ENCODE measurements around the gene MADD.

The MADD gene

DNA sequence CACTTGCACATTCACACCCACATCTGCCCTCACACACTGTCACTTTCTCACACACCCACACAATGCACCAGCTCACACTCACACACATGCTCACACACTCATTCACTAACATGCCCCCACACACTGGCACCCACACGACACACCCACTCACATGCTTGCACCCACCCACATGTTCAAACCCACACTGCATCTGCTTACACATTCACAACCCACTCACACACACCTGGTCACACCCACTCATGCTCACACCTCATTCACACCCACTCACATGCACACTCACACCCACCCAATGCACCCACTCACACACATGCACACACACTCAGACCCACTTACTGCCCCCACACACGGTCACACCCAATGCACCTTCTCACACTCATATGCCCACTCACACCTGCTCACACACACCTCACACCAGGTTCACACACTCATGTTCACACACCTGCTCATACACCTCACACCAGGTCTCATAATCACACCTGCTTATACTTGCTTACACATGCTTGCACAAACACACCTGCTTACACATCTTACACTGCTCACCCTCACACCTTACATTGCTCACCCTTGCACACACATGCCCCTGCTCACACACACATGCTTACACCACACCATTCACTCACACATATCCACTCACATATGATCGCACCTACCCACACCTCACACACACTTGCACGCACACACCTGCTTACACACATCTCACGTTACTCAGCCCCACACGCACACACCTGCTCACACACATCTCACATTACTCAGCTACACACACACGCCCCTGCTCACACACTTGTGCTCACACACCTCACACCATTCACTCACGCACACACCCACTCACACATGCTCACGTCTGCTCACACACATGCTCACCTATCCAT lies 86.4 kb downstream of the MADD start:
- FAIRE-seq (no peak), DNase-seq (ENCODE audit: insufficient read length) (no peak)
- no peak for TF ChIP-seq POLR2A (IDR thresholded peaks at IDR 0.05; ENCODE audit: low read depth, low read length)
- TF ChIP-seq POLR2AphosphoS5 (IDR thresholded peaks at IDR 0.05; ENCODE audit: low read depth, low read length) = no peak
- no peak for TF ChIP-seq TAF1 (IDR thresholded peaks at IDR 0.05; ENCODE audit: borderline replicate concordance, low read depth, low read length)

DNA sequence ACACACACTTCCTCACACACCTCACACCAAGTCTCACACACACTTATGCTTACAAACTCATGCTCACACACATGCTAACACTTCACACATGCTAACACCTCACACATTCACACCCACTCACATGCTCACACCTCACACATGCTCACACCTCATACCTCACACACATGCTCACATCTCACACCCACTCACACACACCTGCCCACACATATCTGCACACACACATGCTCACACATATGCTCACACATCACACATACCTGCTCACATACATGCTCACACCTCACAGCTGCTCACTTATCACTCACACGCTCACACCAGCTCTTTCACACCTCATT lies 87.0 kb downstream of the MADD start:
- no peak for TF ChIP-seq TAF1 (IDR thresholded peaks at IDR 0.05; ENCODE audit: borderline replicate concordance, low read depth, low read length)
- peak; percentile 31; the same call in 1 of the 2 replicates for TF ChIP-seq POLR2AphosphoS5 (IDR thresholded peaks at IDR 0.05; ENCODE audit: low read depth, low read length)
- no peak for TF ChIP-seq POLR2A (IDR thresholded peaks at IDR 0.05; ENCODE audit: low read depth, low read length)
- no peak for DNase-seq (ENCODE audit: insufficient read length)
- peak; percentile 86 for FAIRE-seq

DNA sequence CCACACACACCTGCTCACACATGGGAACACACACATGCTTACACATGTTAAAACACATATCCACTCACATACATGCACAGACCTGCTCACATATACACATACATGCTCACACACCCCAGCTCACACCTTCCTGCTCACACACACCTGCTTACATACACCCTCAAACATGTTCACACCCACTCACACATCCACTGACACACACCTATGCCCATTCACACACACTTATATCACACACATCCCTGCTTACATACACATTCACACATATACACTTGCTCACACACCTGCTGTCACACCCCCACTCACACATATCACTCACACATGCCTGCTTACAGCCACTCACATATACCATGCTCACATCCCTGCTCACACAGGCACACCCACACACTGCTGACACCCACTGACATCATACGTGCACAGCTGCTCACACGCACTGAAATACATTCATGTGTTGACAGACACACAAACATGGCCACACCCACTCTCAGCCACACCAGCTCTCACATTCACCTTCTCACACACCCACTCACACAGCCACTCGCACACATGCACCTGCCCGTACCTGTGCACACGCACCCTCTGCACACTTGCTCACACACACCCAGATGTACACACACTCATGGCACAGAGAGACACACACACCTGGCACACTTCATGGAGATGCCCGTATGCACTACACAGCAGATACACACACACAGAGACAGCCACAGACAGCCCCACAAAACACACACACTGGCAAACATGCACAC lies 88.2 kb downstream of the MADD start:
- DNase-seq (ENCODE audit: insufficient read length) = no peak
- TF ChIP-seq POLR2AphosphoS5 (IDR thresholded peaks at IDR 0.05; ENCODE audit: low read depth, low read length) = no peak
- peak; percentile 65 for FAIRE-seq

DNA sequence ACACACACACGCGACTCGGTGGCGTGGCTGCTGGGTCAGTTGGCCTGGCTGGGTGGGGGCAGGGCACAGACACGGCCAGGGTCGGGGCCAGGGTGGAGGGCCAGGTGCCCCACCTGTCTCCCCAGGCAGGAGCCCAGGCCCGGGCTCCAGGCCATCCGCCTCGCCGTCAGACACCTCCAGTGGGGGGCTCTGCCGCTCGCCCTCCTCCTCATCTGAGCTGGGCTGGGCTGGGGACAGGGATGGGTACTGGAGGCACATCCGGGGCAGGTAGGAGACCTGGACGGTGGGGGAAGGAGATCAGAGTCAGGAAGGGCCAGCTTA lies 88.8 kb downstream of the MADD start:
- TF ChIP-seq TAF1 (IDR thresholded peaks at IDR 0.05; ENCODE audit: borderline replicate concordance, low read depth, low read length) (no peak), POLR2A (IDR thresholded peaks at IDR 0.05; ENCODE audit: low read depth, low read length) (no peak), POLR2AphosphoS5 (IDR thresholded peaks at IDR 0.05; ENCODE audit: low read depth, low read length) (no peak)
- no peak for FAIRE-seq
- DNase-seq (ENCODE audit: insufficient read length) = no peak

DNA sequence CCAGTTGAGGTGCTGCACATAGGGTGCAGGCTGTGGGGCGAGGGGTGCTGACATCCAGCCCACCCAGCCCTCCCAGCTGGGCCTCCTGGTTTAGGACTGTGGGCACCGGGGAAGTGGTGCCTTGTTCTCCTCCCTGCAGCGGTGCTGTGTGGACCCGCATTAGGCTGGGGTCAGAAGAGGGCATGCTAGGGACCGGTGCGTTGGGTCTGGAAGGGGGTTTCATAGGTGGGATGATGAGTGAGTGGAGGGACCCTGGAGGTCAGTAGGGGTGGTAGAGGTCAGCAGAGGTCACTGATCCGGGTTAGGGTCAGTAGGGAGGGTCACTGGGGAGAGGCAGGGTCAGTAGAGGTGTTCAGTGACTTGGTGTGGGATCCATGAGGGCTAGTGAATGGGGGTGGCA lies 89.2 kb downstream of the MADD start:
- TF ChIP-seq POLR2A (IDR thresholded peaks at IDR 0.05; ENCODE audit: low read depth, low read length) (no peak), TAF1 (IDR thresholded peaks at IDR 0.05; ENCODE audit: borderline replicate concordance, low read depth, low read length) (no peak), POLR2AphosphoS5 (IDR thresholded peaks at IDR 0.05; ENCODE audit: low read depth, low read length) (no peak)
- DNase-seq (ENCODE audit: insufficient read length) (no peak), FAIRE-seq (no peak)

DNA sequence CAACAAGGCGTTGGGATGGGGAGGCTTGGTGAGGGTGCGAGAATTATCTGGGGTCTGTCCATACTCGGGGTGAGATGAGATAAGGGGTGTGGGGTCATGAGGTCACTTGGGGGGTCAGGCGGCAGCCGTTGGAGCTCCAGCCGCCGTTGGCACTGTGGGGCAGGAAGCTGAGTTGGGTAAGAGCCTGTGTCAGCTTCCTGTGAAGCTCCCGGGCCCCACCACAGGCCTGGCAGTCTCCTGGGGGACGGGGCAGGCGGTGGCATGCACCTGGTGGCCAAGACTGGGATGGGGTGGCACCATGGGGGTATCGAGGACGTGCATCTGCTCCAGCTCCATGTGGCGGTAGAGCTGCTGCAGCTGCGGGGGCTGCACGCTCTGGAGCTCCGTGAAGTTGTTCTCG lies 89.7 kb downstream of the MADD start:
- no peak for TF ChIP-seq POLR2AphosphoS5 (IDR thresholded peaks at IDR 0.05; ENCODE audit: low read depth, low read length)
- no peak for TF ChIP-seq TAF1 (IDR thresholded peaks at IDR 0.05; ENCODE audit: borderline replicate concordance, low read depth, low read length)
- no peak for TF ChIP-seq POLR2A (IDR thresholded peaks at IDR 0.05; ENCODE audit: low read depth, low read length)
- DNase-seq (ENCODE audit: insufficient read length) (no peak), FAIRE-seq (no peak)

DNA sequence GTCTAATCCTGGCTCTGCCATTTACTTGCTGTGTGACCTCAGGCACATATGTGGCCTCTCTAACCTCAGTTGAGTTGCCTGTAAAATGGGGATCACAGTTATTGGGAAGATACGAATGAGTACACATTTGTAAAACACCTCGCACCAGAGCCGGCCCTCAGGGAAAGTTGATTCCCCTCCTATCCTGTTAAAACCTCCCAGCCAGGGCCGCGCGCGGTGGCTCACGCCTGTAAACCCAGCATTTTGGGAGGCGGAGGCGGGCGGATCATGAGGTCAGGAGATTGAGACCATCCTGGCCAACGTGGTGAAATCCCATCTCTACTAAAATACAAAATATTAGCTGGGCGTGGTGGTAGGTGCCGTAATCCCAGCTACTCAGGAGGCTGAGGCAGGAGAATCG lies 90.4 kb downstream of the MADD start:
- FAIRE-seq = no peak
- TF ChIP-seq POLR2A (IDR thresholded peaks at IDR 0.05; ENCODE audit: low read depth, low read length) (no peak), TAF1 (IDR thresholded peaks at IDR 0.05; ENCODE audit: borderline replicate concordance, low read depth, low read length) (no peak), POLR2AphosphoS5 (IDR thresholded peaks at IDR 0.05; ENCODE audit: low read depth, low read length) (no peak)

DNA sequence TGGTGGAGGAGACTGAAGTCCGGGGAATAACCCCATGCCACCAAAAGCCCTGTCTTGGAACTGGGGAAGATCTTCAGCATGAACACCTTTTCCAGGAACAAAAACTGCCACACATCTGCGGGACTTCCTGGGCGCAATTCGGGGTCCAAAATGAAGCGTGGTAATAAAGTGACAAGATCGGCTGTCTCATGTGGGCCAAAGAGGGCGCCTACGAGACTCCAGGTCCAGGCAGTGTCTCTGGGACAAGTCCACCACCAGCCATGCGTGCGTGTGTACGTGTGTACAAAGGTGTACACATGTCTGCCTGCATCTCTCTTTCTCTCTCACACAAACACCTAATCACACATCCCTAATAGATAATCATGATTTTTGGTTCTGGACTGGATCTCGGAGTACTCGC lies 91.5 kb downstream of the MADD start:
- FAIRE-seq (no peak), DNase-seq (ENCODE audit: insufficient read length) (no peak)
- TF ChIP-seq TAF1 (IDR thresholded peaks at IDR 0.05; ENCODE audit: borderline replicate concordance, low read depth, low read length) = no peak

More for the DNA sequence above, 90.4 kb downstream of the MADD start:
- no peak for DNase-seq (ENCODE audit: insufficient read length)

DNA sequence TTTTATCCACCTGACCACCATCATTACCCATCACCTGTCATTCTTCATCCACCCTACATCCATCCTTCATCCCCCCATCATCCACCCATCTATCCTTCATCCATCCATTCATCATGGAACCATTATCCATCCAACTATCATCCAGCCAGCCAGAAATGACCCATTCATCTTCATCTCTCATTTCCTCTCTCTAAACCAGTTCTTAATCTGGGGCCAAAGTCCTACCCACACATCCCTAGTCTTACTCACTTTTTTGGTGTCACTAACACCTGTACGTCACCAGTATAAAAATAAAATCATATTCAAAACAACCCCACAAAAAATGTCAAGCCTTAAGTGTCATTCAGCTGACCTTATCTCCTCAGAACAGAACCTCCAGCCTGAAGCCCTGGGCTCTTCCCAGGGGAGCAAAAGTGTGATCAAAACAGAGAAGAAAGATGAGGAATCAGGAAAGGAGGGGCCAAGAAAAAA lies 96.1 kb downstream of the MADD start:
- DNase-seq (ENCODE audit: insufficient read length) = no peak
- no peak for FAIRE-seq

DNA sequence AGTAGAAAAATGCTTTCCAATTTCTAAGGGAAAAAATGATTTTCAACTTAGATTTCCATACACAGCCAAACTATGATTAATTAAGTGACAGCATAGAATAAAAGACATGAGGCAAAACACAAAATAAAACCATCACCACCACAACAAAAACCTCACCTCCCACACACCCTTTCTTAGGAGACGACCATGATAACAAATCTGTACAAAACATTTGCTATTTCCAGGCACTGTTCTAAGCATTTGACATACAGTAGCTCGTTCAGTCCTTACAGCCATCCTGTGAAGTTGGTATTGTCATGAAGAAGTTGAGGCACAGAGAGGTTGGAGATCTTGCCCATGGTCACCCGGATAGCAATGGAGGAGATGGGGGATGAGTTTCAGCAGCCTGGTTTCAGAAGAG lies 99.7 kb downstream of the MADD start:
- no peak for TF ChIP-seq POLR2AphosphoS5 (IDR thresholded peaks at IDR 0.05; ENCODE audit: low read depth, low read length)
- TF ChIP-seq TAF1 (IDR thresholded peaks at IDR 0.05; ENCODE audit: borderline replicate concordance, low read depth, low read length) = no peak
- no peak for TF ChIP-seq POLR2A (IDR thresholded peaks at IDR 0.05; ENCODE audit: low read depth, low read length)
- FAIRE-seq (no peak), DNase-seq (ENCODE audit: insufficient read length) (no peak)

More for the DNA sequence above, 96.1 kb downstream of the MADD start:
- TF ChIP-seq TAF1 (IDR thresholded peaks at IDR 0.05; ENCODE audit: borderline replicate concordance, low read depth, low read length) (no peak), POLR2A (IDR thresholded peaks at IDR 0.05; ENCODE audit: low read depth, low read length) (no peak), POLR2AphosphoS5 (IDR thresholded peaks at IDR 0.05; ENCODE audit: low read depth, low read length) (no peak)

DNA sequence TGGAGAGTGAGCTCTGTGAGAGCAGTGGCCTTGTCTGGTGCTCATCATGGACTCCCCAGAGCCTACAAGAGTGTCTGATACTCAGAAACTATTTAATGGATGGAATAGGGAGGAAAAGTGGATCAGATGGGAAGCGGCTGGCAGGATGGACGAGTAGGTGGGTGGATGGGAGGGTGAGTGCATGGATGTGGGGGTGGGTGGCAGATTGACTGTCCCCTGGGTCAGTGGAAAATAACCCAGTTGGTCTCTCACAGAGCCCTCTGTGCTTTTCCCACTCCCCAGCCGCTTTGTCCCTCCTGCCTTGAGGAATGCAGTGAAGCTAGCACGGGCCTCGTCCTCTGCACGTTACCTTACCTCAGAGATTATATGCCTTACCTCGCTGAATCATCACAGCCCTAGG lies 102.5 kb downstream of the MADD start:
- FAIRE-seq (no peak), DNase-seq (ENCODE audit: insufficient read length) (no peak)
- no peak for TF ChIP-seq TAF1 (IDR thresholded peaks at IDR 0.05; ENCODE audit: borderline replicate concordance, low read depth, low read length)
- no peak for TF ChIP-seq POLR2AphosphoS5 (IDR thresholded peaks at IDR 0.05; ENCODE audit: low read depth, low read length)
- no peak for TF ChIP-seq POLR2A (IDR thresholded peaks at IDR 0.05; ENCODE audit: low read depth, low read length)
